Measurements from ENCODE around the gene MYO5B.

DNA sequence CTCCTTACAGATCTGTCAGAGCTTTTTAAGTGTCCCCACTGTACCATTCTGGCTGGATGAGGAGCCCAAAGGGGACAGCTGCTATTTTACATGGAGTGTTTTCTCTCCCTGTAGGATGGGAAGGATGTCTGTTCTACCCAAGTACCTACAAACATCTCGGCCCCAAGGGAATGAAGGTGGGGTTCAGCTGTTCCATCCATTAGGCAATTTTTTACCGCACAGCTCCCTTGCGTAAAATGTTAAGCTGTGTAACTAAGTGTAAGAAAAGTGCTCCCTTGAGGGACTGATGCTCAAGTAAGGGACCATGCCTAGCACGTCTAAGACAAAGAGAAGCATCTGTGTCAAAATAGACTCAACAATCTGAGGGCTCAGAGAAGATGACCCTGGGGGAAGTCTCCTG is 180.3 kb downstream of the MYO5B start:
- TF ChIP-seq, protein P1, sequence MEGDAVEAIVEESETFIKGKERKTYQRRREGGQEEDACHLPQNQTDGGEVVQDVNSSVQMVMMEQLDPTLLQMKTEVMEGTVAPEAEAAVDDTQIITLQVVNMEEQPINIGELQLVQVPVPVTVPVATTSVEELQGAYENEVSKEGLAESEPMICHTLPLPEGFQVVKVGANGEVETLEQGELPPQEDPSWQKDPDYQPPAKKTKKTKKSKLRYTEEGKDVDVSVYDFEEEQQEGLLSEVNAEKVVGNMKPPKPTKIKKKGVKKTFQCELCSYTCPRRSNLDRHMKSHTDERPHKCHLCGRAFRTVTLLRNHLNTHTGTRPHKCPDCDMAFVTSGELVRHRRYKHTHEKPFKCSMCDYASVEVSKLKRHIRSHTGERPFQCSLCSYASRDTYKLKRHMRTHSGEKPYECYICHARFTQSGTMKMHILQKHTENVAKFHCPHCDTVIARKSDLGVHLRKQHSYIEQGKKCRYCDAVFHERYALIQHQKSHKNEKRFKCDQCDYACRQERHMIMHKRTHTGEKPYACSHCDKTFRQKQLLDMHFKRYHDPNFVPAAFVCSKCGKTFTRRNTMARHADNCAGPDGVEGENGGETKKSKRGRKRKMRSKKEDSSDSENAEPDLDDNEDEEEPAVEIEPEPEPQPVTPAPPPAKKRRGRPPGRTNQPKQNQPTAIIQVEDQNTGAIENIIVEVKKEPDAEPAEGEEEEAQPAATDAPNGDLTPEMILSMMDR (IDR thresholded peaks at IDR 0.05; ENCODE audit: low read depth, low read length, poor library complexity, severe bottlenecking), result no peak
- TF ChIP-seq EZH2phosphoT487 (IDR thresholded peaks at IDR 0.05; ENCODE audit: borderline replicate concordance, low read length), result no peak

All from DOHH2 (cell line).